Measurements from ENCODE around the gene ARFGEF3.

Gene ARFGEF3

DNA sequence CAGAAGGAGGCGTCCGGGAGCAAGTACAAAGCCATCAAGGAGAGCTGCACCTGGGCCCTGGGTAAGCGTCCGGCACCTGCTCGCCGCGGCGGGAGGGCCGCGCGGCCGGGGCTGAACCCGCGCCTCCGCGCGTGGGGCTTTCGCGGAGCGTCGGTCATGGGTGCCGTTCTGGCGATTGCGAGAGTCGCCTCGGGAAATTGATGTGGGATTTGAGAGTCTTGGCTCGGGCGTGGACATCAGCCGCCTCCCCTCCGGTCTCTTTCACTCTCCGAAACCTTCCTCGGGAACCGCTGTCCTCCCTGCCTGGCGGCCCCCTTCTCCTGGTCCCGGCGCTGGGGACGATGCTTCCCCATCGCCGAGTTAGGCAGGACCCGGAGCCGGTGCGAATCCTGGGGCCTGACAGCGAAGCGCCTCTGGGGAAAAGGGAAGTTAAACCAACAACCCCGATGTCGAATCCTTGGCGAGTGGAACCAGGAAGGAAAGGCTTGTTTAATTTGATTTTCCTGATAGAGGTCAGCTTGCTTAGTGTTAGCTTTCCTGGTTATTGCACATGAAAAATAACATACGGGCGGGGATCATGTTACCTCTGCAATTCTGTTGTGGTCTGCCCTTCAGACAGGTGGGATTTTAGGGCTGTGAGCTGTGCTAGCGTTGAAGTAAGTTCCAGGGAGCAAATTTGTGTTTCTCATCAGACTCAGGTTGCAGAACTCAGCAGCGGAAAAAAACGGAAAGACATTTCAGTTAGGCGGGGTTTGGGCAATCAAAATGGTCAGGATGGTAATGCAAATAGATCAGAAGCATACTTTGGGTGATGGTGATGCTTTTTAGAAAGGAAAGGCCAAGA, 594 bp downstream of the ARFGEF3 start:
- Histone ChIP-seq H2BK120ac (ENCODE audit: low read depth, low read length) (no peak overlapping the region), H2BK15ac (ENCODE audit: low read depth, poor library complexity, severe bottlenecking) (no peak overlapping the region), H3K36me3 (ENCODE audit: control insufficient read depth in 1 of 2, insufficient read depth in 2 of 2, low read depth in 1 of 2, low read length in 2 of 2) (no peaks in the 10 kb centered on the region), H4K8ac (ENCODE audit: low read length) (no peak overlapping the region), H2BK12ac (ENCODE audit: low read length in 2 of 2) (no peak overlapping the region), H3K9me3 (ENCODE audit: control insufficient read depth, low read length) (peaks cover 3% of the 10 kb centered on the region), H3K18ac (ENCODE audit: low read depth in 1 of 2, low read length in 2 of 2) (no peak overlapping the region), H4K91ac (ENCODE audit: low read length) (no peak overlapping the region), H3K27ac (ENCODE audit: low read length, poor library complexity, severe bottlenecking) (no peak overlapping the region), H2AK5ac (ENCODE audit: low read length, severe bottlenecking) (no peak overlapping the region), H2BK5ac (ENCODE audit: low read depth, low read length, poor library complexity, severe bottlenecking) (peak overlapping the region; percentile 45), H2AFZ (ENCODE audit: low read depth, low read length) (peak overlapping the region; percentile 81), H3K27me3 (ENCODE audit: control insufficient read depth in 1 of 2, insufficient read depth in 1 of 2, low read length in 2 of 2) (peaks cover 47 to 85% of the 10 kb centered on the region in 2 experiments), H3K79me1 (replicated peaks; ENCODE audit: low read length, poor library complexity, severe bottlenecking) (no peaks in the 10 kb centered on the region), H3K4me2 (ENCODE audit: low read length, poor library complexity, severe bottlenecking) (peak overlapping the region; percentile 99), H3K14ac (ENCODE audit: low read length in 2 of 2) (no peak overlapping the region), H3K4me1 (ENCODE audit: control insufficient read depth, insufficient read depth, low read depth, low read length) (peaks cover 13% of the 10 kb centered on the region), H3K9ac (ENCODE audit: low read length) (peak overlapping the region; percentile 53), H3K4me3 (ENCODE audit: insufficient read depth in 1 of 2, low read depth in 1 of 2, low read length in 2 of 2) (peak overlapping the region; percentile 69 to 82), H3K23ac (ENCODE audit: low read length in 2 of 2) (no peak overlapping the region), H3K4ac (ENCODE audit: low read depth in 1 of 2, low read length in 2 of 2) (no peak overlapping the region)
- DNase-seq = peak; percentile 17
- 3% methylated on average over 45 of the region's 53 CpGs for WGBS

DNA sequence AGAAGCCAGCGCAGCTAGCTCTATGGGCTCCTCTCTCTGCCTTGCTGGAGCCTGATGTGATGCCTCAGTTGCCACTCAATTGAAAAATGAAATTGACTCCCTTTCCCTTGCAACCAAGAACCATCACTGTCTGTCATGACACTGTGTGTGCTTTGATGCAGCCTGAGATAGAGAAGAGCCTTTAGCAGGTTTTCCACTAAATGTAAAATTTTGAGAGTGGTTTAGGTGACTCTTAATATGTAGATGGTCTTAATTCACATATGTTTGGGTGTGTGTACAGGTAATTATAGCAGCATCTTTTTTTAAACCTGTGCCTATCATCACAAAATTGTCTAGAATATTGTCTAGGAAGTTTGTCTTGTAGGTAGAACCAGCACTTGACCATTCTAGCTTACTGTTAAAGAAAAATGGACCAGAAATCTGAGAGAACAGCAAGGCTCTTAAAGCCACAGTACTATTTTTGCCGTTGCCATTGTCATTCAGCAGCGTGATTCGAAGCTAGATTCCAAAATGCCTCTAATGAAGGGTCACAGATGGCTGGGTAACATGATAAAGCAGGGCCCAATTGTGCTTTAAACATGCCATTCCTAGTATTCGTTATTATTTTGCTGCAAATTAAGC, 1.3 kb downstream of the ARFGEF3 start:
- H3K4me1 ChIP-seq (ENCODE audit: control insufficient read depth, insufficient read depth, low read depth, low read length) = peaks cover 13% of the 10 kb centered on the region
- peaks cover 52 to 85% of the 10 kb centered on the region in 2 experiments for H3K27me3 ChIP-seq (ENCODE audit: control insufficient read depth in 1 of 2, insufficient read depth in 1 of 2, low read length in 2 of 2)
- H3K27ac ChIP-seq (ENCODE audit: low read length, poor library complexity, severe bottlenecking) = no peak overlapping the region
- H3K14ac ChIP-seq (ENCODE audit: low read length in 2 of 2) = no peak overlapping the region
- no peak overlapping the region for H2BK5ac ChIP-seq (ENCODE audit: low read depth, low read length, poor library complexity, severe bottlenecking)
- H2AFZ ChIP-seq (ENCODE audit: low read depth, low read length) = no peak overlapping the region
- H3K9me3 ChIP-seq (ENCODE audit: control insufficient read depth, low read length) = peaks cover 3% of the 10 kb centered on the region
- no peaks in the 10 kb centered on the region for H3K36me3 ChIP-seq (ENCODE audit: control insufficient read depth in 1 of 2, insufficient read depth in 2 of 2, low read depth in 1 of 2, low read length in 2 of 2)
- H2BK15ac ChIP-seq (ENCODE audit: low read depth, poor library complexity, severe bottlenecking) = no peak overlapping the region
- no peak overlapping the region for H2AK5ac ChIP-seq (ENCODE audit: low read length, severe bottlenecking)
- 48% methylated on average over 4 of the region's 5 CpGs for WGBS
- H3K79me1 ChIP-seq (replicated peaks; ENCODE audit: low read length, poor library complexity, severe bottlenecking) = no peaks in the 10 kb centered on the region
- no peak overlapping the region for H4K8ac ChIP-seq (ENCODE audit: low read length)
- H4K91ac ChIP-seq (ENCODE audit: low read length) = no peak overlapping the region
- H3K23ac ChIP-seq (ENCODE audit: low read length in 2 of 2) = no peak overlapping the region
- H3K4me2 ChIP-seq (ENCODE audit: low read length, poor library complexity, severe bottlenecking) = peak overlapping the region; percentile 99
- no peak overlapping the region for H3K18ac ChIP-seq (ENCODE audit: low read depth in 1 of 2, low read length in 2 of 2)
- H3K4ac ChIP-seq (ENCODE audit: low read depth in 1 of 2, low read length in 2 of 2) = no peak overlapping the region
- H3K9ac ChIP-seq (ENCODE audit: low read length) = no peak overlapping the region
- H3K4me3 ChIP-seq (ENCODE audit: insufficient read depth in 1 of 2, low read depth in 1 of 2, low read length in 2 of 2) = peak overlapping the region in 1 of 2 experiments; percentile 82
- H2BK12ac ChIP-seq (ENCODE audit: low read length in 2 of 2) = no peak overlapping the region
- H2BK120ac ChIP-seq (ENCODE audit: low read depth, low read length) = no peak overlapping the region
- no peak for DNase-seq

DNA sequence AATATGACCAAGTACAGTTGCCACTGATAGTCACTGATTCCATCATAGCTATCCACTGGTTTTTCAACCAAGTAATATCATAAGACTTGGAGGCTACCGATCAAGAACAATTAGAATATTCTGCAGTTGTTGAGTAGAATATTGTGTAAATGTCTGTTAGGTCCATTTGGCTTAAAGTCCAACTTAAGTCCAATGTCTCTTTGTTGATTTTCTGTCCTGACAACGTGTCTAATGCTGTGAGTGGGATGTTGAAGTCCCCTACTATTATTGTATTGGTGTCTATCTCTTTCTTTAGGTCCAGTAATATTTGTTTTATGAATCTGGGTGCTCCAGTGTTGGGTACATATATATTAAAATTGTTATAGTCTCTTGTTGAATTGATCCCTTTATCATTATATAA, 13.9 kb downstream of the ARFGEF3 start:
- Histone ChIP-seq H2AK5ac (ENCODE audit: low read length, severe bottlenecking) (no peak overlapping the region), H3K27ac (ENCODE audit: low read length, poor library complexity, severe bottlenecking) (no peak overlapping the region), H2BK120ac (ENCODE audit: low read depth, low read length) (no peak overlapping the region), H3K4me3 (ENCODE audit: insufficient read depth in 1 of 2, low read depth in 1 of 2, low read length in 2 of 2) (no peak overlapping the region), H3K9ac (ENCODE audit: low read length) (no peak overlapping the region), H3K4me2 (ENCODE audit: low read length, poor library complexity, severe bottlenecking) (no peak overlapping the region), H3K79me1 (replicated peaks; ENCODE audit: low read length, poor library complexity, severe bottlenecking) (no peaks in the 10 kb centered on the region), H4K8ac (ENCODE audit: low read length) (no peak overlapping the region), H3K27me3 (ENCODE audit: control insufficient read depth in 1 of 2, insufficient read depth in 1 of 2, low read length in 2 of 2) (peaks cover 0 to 16% of the 10 kb centered on the region in 2 experiments), H3K23ac (ENCODE audit: low read length in 2 of 2) (no peak overlapping the region), H2BK12ac (ENCODE audit: low read length in 2 of 2) (no peak overlapping the region), H2BK5ac (ENCODE audit: low read depth, low read length, poor library complexity, severe bottlenecking) (no peak overlapping the region), H3K14ac (ENCODE audit: low read length in 2 of 2) (no peak overlapping the region), H2AFZ (ENCODE audit: low read depth, low read length) (no peak overlapping the region), H3K18ac (ENCODE audit: low read depth in 1 of 2, low read length in 2 of 2) (no peak overlapping the region), H2BK15ac (ENCODE audit: low read depth, poor library complexity, severe bottlenecking) (no peak overlapping the region), H3K36me3 (ENCODE audit: control insufficient read depth in 1 of 2, insufficient read depth in 2 of 2, low read depth in 1 of 2, low read length in 2 of 2) (no peaks in the 10 kb centered on the region), H3K4me1 (ENCODE audit: control insufficient read depth, insufficient read depth, low read depth, low read length) (no peaks in the 10 kb centered on the region), H3K4ac (ENCODE audit: low read depth in 1 of 2, low read length in 2 of 2) (no peak overlapping the region), H3K9me3 (ENCODE audit: control insufficient read depth, low read length) (peaks cover 40% of the 10 kb centered on the region), H4K91ac (ENCODE audit: low read length) (no peak overlapping the region)
- no peak for DNase-seq
- 86% methylated on average over 2 of the region's 2 CpGs for WGBS

DNA sequence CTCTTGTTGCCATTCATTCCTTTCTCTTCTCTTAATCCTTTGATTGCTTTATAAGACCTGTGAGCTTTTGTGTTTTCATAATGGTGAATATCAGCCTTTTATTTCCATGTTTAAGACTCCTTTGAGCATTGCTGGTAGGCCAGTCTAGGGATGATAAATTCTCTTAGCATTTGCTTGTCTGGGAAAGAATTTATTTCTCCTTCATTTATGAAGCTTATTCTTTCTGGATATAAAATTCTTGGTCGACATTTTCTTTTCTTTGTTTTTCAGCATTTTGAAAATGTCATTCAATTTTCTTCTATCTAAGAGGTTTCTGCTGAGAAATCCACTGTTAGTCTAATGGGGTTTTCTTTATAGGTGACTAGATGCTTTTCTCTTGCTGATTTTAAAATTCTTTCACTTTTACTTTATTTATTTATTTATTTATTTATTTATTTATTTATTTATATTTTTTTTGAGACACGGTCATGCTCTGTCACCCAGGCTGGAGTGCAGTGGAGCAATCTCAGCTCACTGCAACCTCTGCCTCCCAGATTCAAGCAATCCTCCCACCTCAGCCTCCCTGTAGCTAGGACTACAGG, 15.0 kb downstream of the ARFGEF3 start:
- Histone ChIP-seq H2BK120ac (ENCODE audit: low read depth, low read length) (no peak overlapping the region), H3K18ac (ENCODE audit: low read depth in 1 of 2, low read length in 2 of 2) (no peak overlapping the region), H3K4me1 (ENCODE audit: control insufficient read depth, insufficient read depth, low read depth, low read length) (no peaks in the 10 kb centered on the region), H2BK15ac (ENCODE audit: low read depth, poor library complexity, severe bottlenecking) (no peak overlapping the region), H2BK12ac (ENCODE audit: low read length in 2 of 2) (no peak overlapping the region), H3K4me2 (ENCODE audit: low read length, poor library complexity, severe bottlenecking) (no peak overlapping the region), H4K8ac (ENCODE audit: low read length) (no peak overlapping the region), H3K9ac (ENCODE audit: low read length) (no peak overlapping the region), H3K4ac (ENCODE audit: low read depth in 1 of 2, low read length in 2 of 2) (no peak overlapping the region), H2AK5ac (ENCODE audit: low read length, severe bottlenecking) (no peak overlapping the region), H3K79me1 (replicated peaks; ENCODE audit: low read length, poor library complexity, severe bottlenecking) (no peaks in the 10 kb centered on the region), H4K91ac (ENCODE audit: low read length) (no peak overlapping the region), H3K27me3 (ENCODE audit: control insufficient read depth in 1 of 2, insufficient read depth in 1 of 2, low read length in 2 of 2) (peaks cover 0 to 8% of the 10 kb centered on the region in 2 experiments), H3K23ac (ENCODE audit: low read length in 2 of 2) (no peak overlapping the region), H3K14ac (ENCODE audit: low read length in 2 of 2) (no peak overlapping the region), H3K36me3 (ENCODE audit: control insufficient read depth in 1 of 2, insufficient read depth in 2 of 2, low read depth in 1 of 2, low read length in 2 of 2) (no peaks in the 10 kb centered on the region), H2BK5ac (ENCODE audit: low read depth, low read length, poor library complexity, severe bottlenecking) (no peak overlapping the region), H3K4me3 (ENCODE audit: insufficient read depth in 1 of 2, low read depth in 1 of 2, low read length in 2 of 2) (no peak overlapping the region), H2AFZ (ENCODE audit: low read depth, low read length) (no peak overlapping the region), H3K27ac (ENCODE audit: low read length, poor library complexity, severe bottlenecking) (no peak overlapping the region), H3K9me3 (ENCODE audit: control insufficient read depth, low read length) (peaks cover 40% of the 10 kb centered on the region)
- WGBS = 100% methylated on average over 1 of the region's 2 CpGs
- no peak for DNase-seq
